Keratinocyte (primary cell): ENCODE measurements around the gene TACC2. TPM values are rescaled to one million over a fixed set of nuclear protein-coding genes. Genes with fewer than 3 reads are reported as not detected.
A peak's percentile ranks its signal among the peaks of the same experiment; 100 is the strongest.

ENCODE experiments used
- DNase-seq: peaks from one replicate; pipeline ENCODE4 v3.0.0-alpha.2; 2011; ENCODE audit warnings: low read depth, missing footprints, low spot score
- FAIRE-seq: peaks from 2 replicates; lab custom pipeline; 2011; peaks lifted over from hg19 to GRCh38; lab: Jason Lieb, UNC
- H2AFZ ChIP-seq: 2 replicates; pipeline ENCODE4 v1.6.0; 2012; ENCODE audit warnings: low read length, control low read depth, inconsistent platforms; ENCODE audit not compliant: control insufficient read depth
- H3K27ac ChIP-seq: 2 replicates; pipeline ENCODE4 v1.5.1; 2011; ENCODE audit warnings: low read length; ENCODE audit not compliant: control insufficient read depth, insufficient read depth
- H3K27me3 ChIP-seq: 3 replicates; pipeline ENCODE4 v1.6.0; 2011; ENCODE audit warnings: low read length; ENCODE audit not compliant: control insufficient read depth, insufficient read depth; ENCODE audit errors: extremely low read depth
- H3K36me3 ChIP-seq, 2 experiments: 2 replicates in 1 of 2; 3 replicates in 1 of 2; pipeline ENCODE4 v1.5.1; 2011; ENCODE audit warnings: low read length in 2 of 2, mild to moderate bottlenecking in 1 of 2; ENCODE audit not compliant: control insufficient read depth in 2 of 2, insufficient read depth in 2 of 2; ENCODE audit errors: extremely low read depth in 1 of 2
- H3K4me1 ChIP-seq: 3 replicates; pipeline ENCODE4 v1.5.1; 2011; ENCODE audit warnings: low read length; ENCODE audit not compliant: control insufficient read depth, insufficient read depth; ENCODE audit errors: extremely low read depth
- H3K4me2 ChIP-seq: 3 replicates; pipeline ENCODE4 v1.6.0; 2011; ENCODE audit warnings: low read depth, low read length; ENCODE audit not compliant: control insufficient read depth, insufficient read depth; ENCODE audit errors: extremely low read depth
- H3K4me3 ChIP-seq, 3 experiments: fragments of 200-600 bp in 1 of 3; sonication (generic) in 1 of 3; 2 replicates in 2 of 3; 3 replicates in 1 of 3; pipeline ENCODE4 v1.5.1; 2011 to 2016; ENCODE audit warnings: low read length in 3 of 3, mild to moderate bottlenecking in 3 of 3, control low read depth in 2 of 3, inconsistent platforms in 1 of 3, low read depth in 1 of 3, mixed read lengths in 1 of 3, mixed run types in 1 of 3, moderate library complexity in 1 of 3; ENCODE audit not compliant: control insufficient read depth in 2 of 3, insufficient read depth in 2 of 3; ENCODE audit errors: extremely low read depth in 1 of 3
- H3K79me2 ChIP-seq: 2 replicates; pipeline ENCODE4 v1.6.0; 2012; ENCODE audit warnings: low read length; ENCODE audit not compliant: control insufficient read depth, insufficient read depth
- H3K9ac ChIP-seq: 3 replicates; pipeline ENCODE4 v1.6.0; 2011; ENCODE audit warnings: low read length; ENCODE audit not compliant: control insufficient read depth, insufficient read depth; ENCODE audit errors: extremely low read depth
- H3K9me1 ChIP-seq: 3 replicates; pipeline ENCODE4 v1.6.0; 2011; ENCODE audit warnings: low read length; ENCODE audit not compliant: control insufficient read depth, insufficient read depth; ENCODE audit errors: extremely low read depth
- H3K9me3 ChIP-seq: 2 replicates; pipeline ENCODE4 v1.5.1; 2012; ENCODE audit warnings: low read depth, low read length; ENCODE audit not compliant: control insufficient read depth
- H4K20me1 ChIP-seq: 3 replicates; pipeline ENCODE4 v1.6.0; 2011; ENCODE audit warnings: low read length; ENCODE audit not compliant: control insufficient read depth, insufficient read depth; ENCODE audit errors: extremely low read depth
- CTCF ChIP-seq, 3 experiments: IDR thresholded peaks in 1 of 3; conservative IDR thresholded peaks in 1 of 3; optimal IDR thresholded peaks in 1 of 3; 2 replicates in 2 of 3; 3 replicates in 1 of 3; pipeline versions ENCODE3 to v1.5.1; 2011; ENCODE audit warnings: low read length in 3 of 3, mild to moderate bottlenecking in 3 of 3, moderate library complexity in 2 of 3, control low read depth in 1 of 3, inconsistent platforms in 1 of 3; ENCODE audit not compliant: insufficient read depth in 2 of 3; ENCODE audit errors: extremely low read depth in 1 of 3
- EZH2 ChIP-seq: IDR thresholded peaks from one replicate; pipeline ENCODE4 v1.6.1; 2012; ENCODE audit warnings: inconsistent platforms, mild to moderate bottlenecking, low read length, moderate library complexity
- dilution Hi-C: fragments of 300-500 bp; cut with MboI; formaldehyde crosslinking; loops from one replicate; pipeline ENCODE4 v1.7.0; 2020; ENCODE audit warnings: low sequenced_read_pairs; ENCODE audit not compliant: extremely low pct_ligation_motif_present
- polyA plus RNA-seq, 5 experiments: library from polyadenylated mRNA; depleted of rRNA in 3 of 5; stranded (reverse) in 3 of 5; stranded (forward) in 1 of 5; unstranded in 1 of 5; fragments of >200 nt; gene quantifications; 1 replicate in 1 of 5; 2 replicates in 3 of 5; 3 replicates in 1 of 5; pipeline versions ENCODE4 v1.2.1 to v1.2.3, GENCODE V29; 2011 to 2012; ENCODE audit warnings: missing spikeins in 2 of 5, low read depth in 1 of 5, low replicate concordance in 1 of 5

TACC2 gene
- polyA plus RNA-seq, 1 donor (not counting 4 experiments of a cell fraction or from before 2014, with no cell fraction given), result 12.8 TPM

- H3K9ac ChIP-seq, result no peak overlapping the region
- FAIRE-seq (no peak), DNase-seq (no peak)
- no peak for TF ChIP-seq CTCF (optimal IDR thresholded peaks at IDR 0.05 in 1 of 3, IDR thresholded peaks at IDR 0.05 in 1 of 3, conservative IDR thresholded peaks at IDR 0.05 in 1 of 3; ENCODE audit: extremely low read depth in 1 of 3, insufficient read depth in 2 of 3, low read length in 3 of 3)
- no peak for TF ChIP-seq EZH2
- H3K9me1 ChIP-seq, result no peaks in the 10 kb centered on the region
- H3K27me3 ChIP-seq, result no peaks in the 10 kb centered on the region
- H2AFZ ChIP-seq, result no peak overlapping the region
- H3K36me3 ChIP-seq, result peaks cover 3 to 7% of the 10 kb centered on the region in 2 experiments
- H3K4me1 ChIP-seq, result no peaks in the 10 kb centered on the region
- dilution Hi-C loops, result no loop called here
- H3K27ac ChIP-seq, result no peak overlapping the region
- no peak overlapping the region for H3K4me3 ChIP-seq
- no peak overlapping the region for H3K4me2 ChIP-seq
- H4K20me1 ChIP-seq, result peaks cover 3% of the 10 kb centered on the region
- no peaks in the 10 kb centered on the region for H3K9me3 ChIP-seq
- H3K79me2 ChIP-seq, result no peaks in the 10 kb centered on the region
Measured at GRCh38 chr10:122204691-122205489, 215.9 kb downstream of the TACC2 start.

GRCh38 chr10:122206471-122207065 lies 217.6 kb downstream of the TACC2 start:
- DNase-seq, result no peak
- no peaks in the 10 kb centered on the region for H3K4me1 ChIP-seq
- no peaks in the 10 kb centered on the region for H3K9me1 ChIP-seq
- no peak overlapping the region for H3K27ac ChIP-seq
- no peak overlapping the region for H3K4me3 ChIP-seq
- H2AFZ ChIP-seq, result no peak overlapping the region
- no peak overlapping the region for H3K9ac ChIP-seq
- FAIRE-seq, result no peak
- dilution Hi-C loops, result no loop called here
- TF ChIP-seq EZH2, result no peak
- TF ChIP-seq CTCF (optimal IDR thresholded peaks at IDR 0.05 in 1 of 3, IDR thresholded peaks at IDR 0.05 in 1 of 3, conservative IDR thresholded peaks at IDR 0.05 in 1 of 3; ENCODE audit: extremely low read depth in 1 of 3, insufficient read depth in 2 of 3, low read length in 3 of 3), result peak in 1 of 3 experiments; percentile 23
- no peaks in the 10 kb centered on the region for H3K79me2 ChIP-seq
- H4K20me1 ChIP-seq, result peaks cover 3% of the 10 kb centered on the region
- H3K36me3 ChIP-seq, result peaks cover 0 to 11% of the 10 kb centered on the region in 2 experiments
- H3K4me2 ChIP-seq, result no peak overlapping the region
- no peaks in the 10 kb centered on the region for H3K9me3 ChIP-seq
- no peaks in the 10 kb centered on the region for H3K27me3 ChIP-seq
